ENCODE measurements around the gene PLEKHO2. TPM values are rescaled to one million over a fixed set of nuclear protein-coding genes. Genes with fewer than 3 reads are reported as not detected.

Gene PLEKHO2
- total and polyA plus RNA-seq, 2 of the 8 experiments (the other 6 are each of a cell fraction or from before 2014, with no cell fraction given): 16.9 to 20.1 TPM

DNA sequence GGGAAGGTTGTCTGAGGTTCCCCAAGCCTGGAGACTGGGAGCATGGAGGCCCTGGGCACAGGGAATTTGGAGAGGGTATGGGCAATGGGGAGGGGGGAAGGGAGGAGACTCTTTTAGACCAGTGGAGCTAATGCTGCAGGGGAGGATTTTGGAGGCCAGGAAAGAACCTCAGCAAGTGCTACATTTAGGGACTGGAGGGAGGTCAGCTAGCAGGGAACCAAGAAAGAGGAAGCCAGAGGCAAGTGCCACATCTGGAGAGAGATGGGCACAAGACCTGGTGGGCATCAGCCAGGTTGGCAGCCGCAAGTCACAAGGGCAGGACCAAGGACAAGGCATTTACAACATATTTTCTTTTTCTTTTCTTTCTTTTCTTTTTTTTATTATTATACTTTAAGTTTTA is 20.7 kb downstream of the PLEKHO2 start:
- Histone ChIP-seq H2BK5ac (ENCODE audit: low read depth, low read length) (peak overlapping the region; percentile 79), H3K4me2 (ENCODE audit: insufficient read depth in 1 of 2, low read depth in 2 of 2, low read length in 2 of 2) (peak overlapping the region in 1 of 2 experiments; percentile 36; a peak in 1 of 4 replicates), H3K4me1 (replicated peaks in 1 of 4; ENCODE audit: control insufficient read depth in 3 of 4, insufficient read depth in 4 of 4, low read length in 3 of 4) (peaks cover 5 to 29% (median 19%) of the 10 kb centered on the region in 4 experiments), H3K79me2 (ENCODE audit: control insufficient read depth in 1 of 2, insufficient read depth in 2 of 2, low read length in 2 of 2) (peaks cover 0 to 14% of the 10 kb centered on the region in 2 experiments; a peak in 2 of 4 replicates), H3K79me1 (ENCODE audit: low read depth, low read length) (peaks cover 19% of the 10 kb centered on the region), H4K8ac (ENCODE audit: extremely low read depth, insufficient read depth, low read length) (no peak overlapping the region), H4K91ac (replicated peaks; ENCODE audit: insufficient read length, low read length) (no peak overlapping the region), H3K36me3 (ENCODE audit: control insufficient read depth in 2 of 4, insufficient read depth in 4 of 4, low read length in 3 of 4) (peaks cover 9 to 18% (median 16%) of the 10 kb centered on the region in 4 experiments; a peak in 6 of 8 replicates), H3K23ac (ENCODE audit: insufficient read length) (no peak overlapping the region), H3K18ac (ENCODE audit: extremely low read depth, low read length) (0 out of 2 replicates have a peak overlapping the region, but pooled peaks have one; percentile 22), H3K4me3 (ENCODE audit: extremely low read depth in 1 of 4, insufficient read depth in 2 of 4, low read depth in 3 of 4, low read length in 4 of 4) (no peak overlapping the region), H2BK15ac (ENCODE audit: low read length) (peak overlapping the region; percentile 92; the same call in 1 of the 2 replicates), H3K56ac (replicated peaks; ENCODE audit: insufficient read length, low read depth, low read length) (no peak overlapping the region), H2BK120ac (replicated peaks; ENCODE audit: low read depth, low read length) (no peak overlapping the region), H4K20me1 (replicated peaks in 1 of 2; ENCODE audit: control insufficient read depth in 1 of 2, insufficient read depth in 2 of 2, low read length in 2 of 2) (peaks cover 0 to 14% of the 10 kb centered on the region in 2 experiments), H3K23me2 (ENCODE audit: low read depth, low read length) (no peaks in the 10 kb centered on the region), H3K14ac (ENCODE audit: insufficient read length) (no peak overlapping the region), H3K9ac (replicated peaks in 1 of 4; ENCODE audit: extremely low read depth in 1 of 4, low read depth in 3 of 4, low read length in 3 of 4) (no peak overlapping the region), H4K5ac (ENCODE audit: insufficient read length, low read depth, low read length) (no peak overlapping the region), H3K27ac (ENCODE audit: low read depth, low read length) (no peak overlapping the region), H3K4ac (replicated peaks; ENCODE audit: insufficient read length, low read depth, low read length) (no peak overlapping the region), H2AK5ac (ENCODE audit: low read depth, low read length) (no peak overlapping the region), H3K27me3 (replicated peaks in 1 of 4; ENCODE audit: control insufficient read depth in 3 of 4, extremely low read depth in 1 of 4, insufficient read depth in 3 of 4, low read length in 3 of 4) (no peaks in the 10 kb centered on the region), H3K9me3 (ENCODE audit: insufficient read depth in 2 of 2, low read depth in 1 of 2, low read length in 1 of 2) (no peaks in the 10 kb centered on the region), H2AFZ (ENCODE audit: low read length) (no peak overlapping the region), H2BK20ac (ENCODE audit: low read length) (no peak overlapping the region), H2BK12ac (ENCODE audit: low read depth, low read length) (peak overlapping the region; percentile 33; the same call in 1 of the 2 replicates)
- POLR2A ChIA-PET (ENCODE audit: partially characterized antibody): interaction anchor here (0.7 to 1.7 kb wide), 12 partner anchors 11 to 163 kb away, joined by 3 to 10 read pairs (median 4); partner anchors contain the start of gene PIF1
- WGBS, 2 experiments (ENCODE audit: extremely low coverage in 1 of 2, insufficient coverage in 1 of 2, insufficient read length in 1 of 2, insufficient replicate concordance in 2 of 2, low coverage in 1 of 2, low lambda C conversion rate in 2 of 2, missing lambda C conversion rate in 1 of 2): 100% methylated on average over 1 of the region's 1 CpG; no CpG with 5 or more reads in 1 of the 2 experiments
- FAIRE-seq (no peak), DNase-seq (ENCODE audit: low read depth in 1 of 2, low spot score in 2 of 2) (no peak)
- CTCF ChIA-PET (ENCODE audit: partially characterized antibody): interaction anchor here (0.7 to 2.9 kb wide), 9 partner anchors 11 to 87 kb away, joined by 3 to 10 read pairs (median 3); no protein-coding TSS in a partner anchor
- TF ChIP-seq HDAC2 (IDR thresholded peaks at IDR 0.05; ENCODE audit: borderline replicate concordance in 1 of 2, low read depth in 2 of 2, low read length in 2 of 2): no peak
- no peak for TF ChIP-seq GTF2F1 (IDR thresholded peaks at IDR 0.05; ENCODE audit: borderline replicate concordance, low read depth, low read length)
- TF ChIP-seq MAFK (IDR thresholded peaks at IDR 0.05; ENCODE audit: low read depth, low read length): no peak
- no peak for TF ChIP-seq CEBPB (IDR thresholded peaks at IDR 0.05; ENCODE audit: low read depth, low read length)
- TF ChIP-seq CBX8 (IDR thresholded peaks at IDR 0.05; ENCODE audit: borderline replicate concordance, low read depth, low read length): no peak
- no peak for TF ChIP-seq CTCF (IDR thresholded peaks at IDR 0.05; ENCODE audit: control extremely low read depth in 1 of 3, insufficient read depth in 1 of 3, low read depth in 1 of 3, low read length in 3 of 3)
- TF ChIP-seq, protein P1, sequence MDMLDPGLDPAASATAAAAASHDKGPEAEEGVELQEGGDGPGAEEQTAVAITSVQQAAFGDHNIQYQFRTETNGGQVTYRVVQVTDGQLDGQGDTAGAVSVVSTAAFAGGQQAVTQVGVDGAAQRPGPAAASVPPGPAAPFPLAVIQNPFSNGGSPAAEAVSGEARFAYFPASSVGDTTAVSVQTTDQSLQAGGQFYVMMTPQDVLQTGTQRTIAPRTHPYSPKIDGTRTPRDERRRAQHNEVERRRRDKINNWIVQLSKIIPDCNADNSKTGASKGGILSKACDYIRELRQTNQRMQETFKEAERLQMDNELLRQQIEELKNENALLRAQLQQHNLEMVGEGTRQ (IDR thresholded peaks at IDR 0.05; ENCODE audit: low read length): no peak
- no peak for TF ChIP-seq BCL11A (IDR thresholded peaks at IDR 0.05; ENCODE audit: low read depth in 2 of 2, low read length in 2 of 2)
- no peak for TF ChIP-seq TAF1 (IDR thresholded peaks at IDR 0.05; ENCODE audit: low read depth, low read length)

Data from H1 (cell line).